Ascending aorta (tissue), 2 donors: ENCODE results near the gene TASP1. TPM values are rescaled to one million over a fixed set of nuclear protein-coding genes. Genes with fewer than 3 reads are reported as not detected.
"Not testable (repeated sequence)": the region's sequence is repeated elsewhere in the genome, so short reads cannot be mapped to it uniquely, and the experiment has no call there.

Experiments
- DNase-seq, 2 donors: peaks; one replicate each; pipeline ENCODE4 v3.0.0-alpha.2; 2019; ENCODE audit warnings: low spot score in 2 of 2
- H3K27ac ChIP-seq, 2 donors: fragments of 200-600 bp; sonication (generic); one replicate each; pipeline ENCODE4 v1.5.1; 2016 to 2017; ENCODE audit warnings: mild to moderate bottlenecking in 1 of 2
- H3K27me3 ChIP-seq: fragments of 200-600 bp; sonication (generic); one replicate; pipeline ENCODE4 v1.5.1; 2017
- H3K36me3 ChIP-seq, 2 donors: fragments of 200-600 bp; sonication (generic); one replicate each; pipeline ENCODE4 v1.5.1; 2016
- H3K4me1 ChIP-seq, 2 donors: fragments of 200-600 bp; sonication (generic); one replicate each; pipeline ENCODE4 v1.5.1; 2016 to 2017; ENCODE audit warnings: mild to moderate bottlenecking in 1 of 2
- H3K4me3 ChIP-seq, 2 donors: fragments of 200-600 bp; sonication (generic); one replicate each; pipeline ENCODE4 v1.5.1; 2016 to 2017; ENCODE audit warnings: mild to moderate bottlenecking in 1 of 2
- H3K9me3 ChIP-seq, 2 donors: fragments of 200-600 bp; sonication (generic); one replicate each; pipeline ENCODE4 v1.5.1; 2016
- intact Hi-C: fragments of 100-400 bp; cut with DNase I; formaldehyde crosslinking; loops from one replicate; pipeline ENCODE4 v1.15.1; 2023
- total RNA-seq: library from RNA; depleted of rRNA; stranded (reverse); fragments of >200 nt; gene quantifications from one replicate; pipeline ENCODE4 v1.1.0, GENCODE V29; 2016
- TF ChIP-seq, protein P1 (sequence below), 3 experiments: fragments of 200-600 bp in 2 of 3; fragments of 450-650 bp in 1 of 3; sonication (generic) in 2 of 3; IDR thresholded peaks; one replicate each; pipeline ENCODE4 v1.5.1; 2016 to 2019; ENCODE audit warnings: antibody characterized with exemption in 3 of 3, mild to moderate bottlenecking in 1 of 3, moderate library complexity in 1 of 3

The TASP1 gene
- total RNA-seq, 1 donor from 2014 or later = 17.2 TPM

DNA sequence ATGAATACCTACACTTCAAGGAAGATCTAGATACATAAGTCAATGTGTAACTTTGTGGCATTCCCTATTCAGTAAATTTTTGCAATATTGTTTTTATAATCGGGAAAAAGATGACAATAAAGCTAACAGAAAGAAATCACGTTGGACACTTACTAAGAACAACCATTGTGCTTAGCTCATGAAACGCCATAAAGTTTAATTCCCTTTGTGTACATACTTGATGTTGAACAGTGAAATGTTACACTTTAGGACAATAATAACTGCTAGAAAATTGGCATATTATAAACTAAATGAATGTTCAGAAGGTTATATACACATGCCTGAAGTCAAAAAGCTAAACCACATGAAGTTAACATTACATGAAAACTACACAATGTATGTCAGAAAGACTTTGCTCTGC is 153.2 kb downstream of the TASP1 start:
- Histone ChIP-seq H3K4me3 (no peak overlapping the region), H3K9me3 (no peaks in the 10 kb centered on the region), H3K27ac (no peak overlapping the region), H3K36me3 (peaks cover 14 to 27% of the 10 kb centered on the region in 2 donors), H3K4me1 (peaks cover 3 to 11% of the 10 kb centered on the region in 2 donors), H3K27me3 (no peaks in the 10 kb centered on the region)
- TF ChIP-seq, protein P1, sequence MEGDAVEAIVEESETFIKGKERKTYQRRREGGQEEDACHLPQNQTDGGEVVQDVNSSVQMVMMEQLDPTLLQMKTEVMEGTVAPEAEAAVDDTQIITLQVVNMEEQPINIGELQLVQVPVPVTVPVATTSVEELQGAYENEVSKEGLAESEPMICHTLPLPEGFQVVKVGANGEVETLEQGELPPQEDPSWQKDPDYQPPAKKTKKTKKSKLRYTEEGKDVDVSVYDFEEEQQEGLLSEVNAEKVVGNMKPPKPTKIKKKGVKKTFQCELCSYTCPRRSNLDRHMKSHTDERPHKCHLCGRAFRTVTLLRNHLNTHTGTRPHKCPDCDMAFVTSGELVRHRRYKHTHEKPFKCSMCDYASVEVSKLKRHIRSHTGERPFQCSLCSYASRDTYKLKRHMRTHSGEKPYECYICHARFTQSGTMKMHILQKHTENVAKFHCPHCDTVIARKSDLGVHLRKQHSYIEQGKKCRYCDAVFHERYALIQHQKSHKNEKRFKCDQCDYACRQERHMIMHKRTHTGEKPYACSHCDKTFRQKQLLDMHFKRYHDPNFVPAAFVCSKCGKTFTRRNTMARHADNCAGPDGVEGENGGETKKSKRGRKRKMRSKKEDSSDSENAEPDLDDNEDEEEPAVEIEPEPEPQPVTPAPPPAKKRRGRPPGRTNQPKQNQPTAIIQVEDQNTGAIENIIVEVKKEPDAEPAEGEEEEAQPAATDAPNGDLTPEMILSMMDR (IDR thresholded peaks at IDR 0.05) = no peak
- intact Hi-C loops = no loop called here
- DNase-seq = no peak

- H3K4me3 ChIP-seq, H3K27me3 ChIP-seq, H3K9me3 ChIP-seq, H3K27ac ChIP-seq, H3K4me1 ChIP-seq, DNase-seq, intact Hi-C loops: not testable (repeated sequence)
- H3K36me3 ChIP-seq = peaks cover 18 to 32% of the 10 kb centered on the region in 2 donors
Measured at GRCh38 chr20:13485019-13485418, 153.7 kb downstream of the TASP1 start.

DNA sequence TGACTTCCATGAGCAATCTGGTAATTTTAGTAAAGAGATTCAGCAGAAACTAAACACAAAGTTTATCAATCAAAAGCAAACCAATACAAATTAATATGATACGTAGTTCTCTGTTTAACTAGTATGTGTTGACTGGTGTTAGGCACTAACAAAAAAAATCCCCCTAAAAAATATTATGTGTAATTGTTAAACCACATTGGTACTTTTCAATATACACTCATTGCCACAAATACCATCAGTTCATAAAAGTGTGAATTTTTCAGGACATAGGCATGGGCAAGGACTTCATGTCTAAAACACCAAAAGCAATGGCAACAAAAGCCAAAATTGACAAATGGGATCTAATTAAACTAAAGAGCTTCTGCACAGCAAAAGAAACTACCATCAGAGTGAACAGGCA is 155.3 kb downstream of the TASP1 start:
- H3K9me3 ChIP-seq, H3K27me3 ChIP-seq, H3K4me3 ChIP-seq, H3K27ac ChIP-seq, intact Hi-C loops, H3K4me1 ChIP-seq, DNase-seq: not testable (repeated sequence)
- peaks cover 18 to 33% of the 10 kb centered on the region in 2 donors for H3K36me3 ChIP-seq

- TF ChIP-seq, protein P1 (IDR thresholded peaks at IDR 0.05) = no peak
- H3K27me3 ChIP-seq = no peaks in the 10 kb centered on the region
- H3K4me3 ChIP-seq = no peak overlapping the region
- H3K27ac ChIP-seq = no peak overlapping the region
- peaks cover 18 to 33% of the 10 kb centered on the region in 2 donors for H3K36me3 ChIP-seq
- intact Hi-C loops = no loop called here
- no peaks in the 10 kb centered on the region for H3K4me1 ChIP-seq
- DNase-seq = no peak
- H3K9me3 ChIP-seq = no peaks in the 10 kb centered on the region
Measured at GRCh38 chr20:13478366-13478765, 160.4 kb downstream of the TASP1 start.

DNA sequence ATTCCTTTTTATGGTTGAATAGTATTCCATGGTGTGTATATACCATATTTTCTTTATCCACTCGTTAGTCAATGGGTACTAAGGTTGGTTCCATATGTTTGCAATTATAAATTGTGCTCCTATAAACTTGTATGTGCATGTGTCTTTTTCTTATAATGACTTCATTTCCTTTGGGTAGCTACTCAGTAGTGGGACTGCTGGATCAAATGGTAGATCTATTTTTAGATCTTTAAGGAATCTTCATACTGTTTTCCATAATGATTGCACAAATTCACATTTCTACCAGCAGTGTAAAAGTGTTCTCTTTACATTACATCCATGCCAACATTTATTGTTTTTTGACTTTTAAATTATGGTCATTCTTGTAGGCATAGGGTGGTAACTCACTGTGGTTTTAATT is 164.3 kb downstream of the TASP1 start:
- intact Hi-C loops = no loop called here
- no peaks in the 10 kb centered on the region for H3K4me1 ChIP-seq
- no peaks in the 10 kb centered on the region for H3K9me3 ChIP-seq
- no peak overlapping the region for H3K27ac ChIP-seq
- no peak overlapping the region for H3K4me3 ChIP-seq
- no peak for DNase-seq
- no peaks in the 10 kb centered on the region for H3K27me3 ChIP-seq
- no peaks in the 10 kb centered on the region for H3K36me3 ChIP-seq
- TF ChIP-seq, protein P1 (IDR thresholded peaks at IDR 0.05) = no peak

GRCh38 chr20:13469262-13469661 is 169.5 kb downstream of the TASP1 start:
- Histone ChIP-seq H3K27ac (no peak overlapping the region), H3K4me3 (no peak overlapping the region), H3K4me1 (no peaks in the 10 kb centered on the region), H3K9me3 (no peaks in the 10 kb centered on the region), H3K27me3 (no peaks in the 10 kb centered on the region), H3K36me3 (peaks cover 0 to 5% of the 10 kb centered on the region in 2 donors)
- DNase-seq = no peak
- intact Hi-C loops = loop anchor here (10.0 kb wide), 1 partner anchor 56 kb away; no protein-coding TSS in a partner anchor
- TF ChIP-seq, protein P1 (IDR thresholded peaks at IDR 0.05) = no peak

DNA sequence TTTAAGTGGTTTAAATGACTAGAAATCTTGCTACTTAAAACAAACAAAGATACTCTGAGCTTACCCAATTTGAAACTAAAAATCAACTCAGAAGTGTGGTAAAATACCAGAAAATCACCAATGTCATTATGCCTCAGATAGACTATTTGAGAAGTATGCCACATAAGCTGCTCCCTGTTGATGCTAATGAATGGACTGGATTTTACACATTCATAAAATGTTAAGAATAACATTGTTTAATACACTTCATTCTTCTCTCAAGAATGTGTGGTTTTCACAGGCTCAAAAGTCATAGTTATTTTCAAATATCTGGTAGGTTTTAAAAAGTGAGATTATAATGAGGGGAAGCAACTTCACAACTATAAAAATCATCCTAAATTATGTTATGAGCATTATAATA is 170.6 kb downstream of the TASP1 start:
- TF ChIP-seq, protein P1 (IDR thresholded peaks at IDR 0.05) = no peak
- H3K36me3 ChIP-seq = peaks cover 0 to 5% of the 10 kb centered on the region in 2 donors
- H3K9me3 ChIP-seq = no peaks in the 10 kb centered on the region
- no peak overlapping the region for H3K27ac ChIP-seq
- intact Hi-C loops = loop anchor here (10.0 kb wide), 1 partner anchor 57 kb away; no protein-coding TSS in a partner anchor
- H3K4me1 ChIP-seq = no peaks in the 10 kb centered on the region
- no peak overlapping the region for H3K4me3 ChIP-seq
- DNase-seq = no peak
- no peaks in the 10 kb centered on the region for H3K27me3 ChIP-seq
